COLO668 (cell line): ENCODE measurements around the gene MISP3.

Experiments used
- DNase-seq: peaks from one replicate; lab custom pipeline; 2025; ENCODE audit not compliant: unreplicated experiment; lab: John Stamatoyannopoulos, UW

Gene MISP3

DNA sequence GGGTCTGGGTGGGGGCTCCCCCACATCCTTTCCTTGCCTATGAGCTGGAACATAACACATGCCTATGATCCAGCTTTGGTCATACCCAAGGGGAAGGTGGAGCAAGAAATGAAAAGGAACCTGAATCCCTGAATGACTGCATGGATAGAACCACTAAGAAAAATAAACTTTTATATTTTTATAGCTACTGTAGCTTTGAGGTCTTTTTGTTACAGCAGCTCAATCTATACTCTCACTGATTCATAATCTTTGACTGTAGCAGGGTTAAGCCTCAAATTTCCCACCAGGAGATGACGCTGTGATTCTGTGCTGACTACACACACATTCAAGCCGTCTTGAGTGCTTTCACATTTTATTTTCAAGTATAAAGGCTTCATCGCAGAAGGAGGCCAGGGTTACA is 19.6 kb upstream of the MISP3 start:
- DNase-seq: no peak

DNA sequence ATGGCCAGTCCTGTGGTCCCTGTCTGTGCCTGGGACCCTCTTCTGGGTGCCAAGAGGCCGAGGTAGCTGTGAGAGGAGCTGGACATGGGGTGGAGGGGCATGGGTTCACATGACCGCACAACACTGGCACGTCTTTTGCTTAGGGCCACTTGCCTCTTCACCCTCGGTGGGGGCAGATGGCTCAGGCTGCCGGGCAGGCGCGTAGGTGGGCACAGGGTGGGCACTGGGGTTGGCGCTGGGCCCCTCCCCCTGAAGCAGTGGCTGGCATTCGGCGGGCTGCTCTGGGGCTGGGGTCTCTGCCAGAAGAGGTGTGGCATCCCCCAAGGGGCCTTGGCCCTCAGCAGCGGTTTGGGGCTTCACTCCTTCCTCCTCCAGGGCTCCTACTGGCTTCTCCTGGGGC is 19.1 kb upstream of the MISP3 start:
- no peak for DNase-seq

DNA sequence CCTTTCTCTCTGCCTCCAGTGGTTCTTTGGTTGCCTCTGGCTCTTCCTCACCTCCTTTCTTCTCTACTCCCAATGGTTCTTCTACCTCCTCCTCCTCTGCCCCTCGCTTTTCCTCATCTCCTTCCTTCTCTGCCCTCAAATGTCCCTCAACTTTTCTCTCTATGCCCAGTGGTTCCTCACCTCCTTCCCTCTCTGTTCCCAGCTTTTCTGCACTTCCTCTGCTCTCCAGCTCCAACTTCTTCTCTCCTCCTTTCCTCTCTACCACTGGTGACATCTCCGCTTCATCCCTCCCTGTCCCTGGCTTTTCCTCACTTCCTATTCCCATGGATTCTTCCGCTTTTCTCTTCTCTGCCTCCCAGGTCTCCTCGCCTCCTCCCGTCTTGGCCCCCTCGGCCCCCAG is 18.5 kb upstream of the MISP3 start:
- no peak for DNase-seq

DNA sequence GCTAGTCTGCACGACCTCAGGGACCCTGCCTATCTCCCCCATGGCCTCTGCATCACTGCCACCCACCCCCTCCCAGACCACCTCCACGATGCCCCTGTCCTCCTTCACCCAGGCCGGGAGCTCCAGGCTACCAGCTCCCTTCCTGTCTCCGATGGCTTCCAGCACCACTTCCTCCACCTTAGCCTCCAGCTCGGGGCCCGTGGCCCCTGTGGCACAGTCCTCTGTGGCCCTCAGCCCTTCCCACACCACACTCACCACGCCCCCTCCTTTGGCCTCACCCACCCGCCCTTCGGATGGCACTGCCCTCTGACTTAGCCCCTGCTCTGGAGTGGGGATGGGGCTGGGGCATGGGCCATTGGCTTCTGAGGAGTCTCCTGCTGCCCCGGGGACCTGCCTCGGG is 17.9 kb upstream of the MISP3 start:
- DNase-seq: no peak

DNA sequence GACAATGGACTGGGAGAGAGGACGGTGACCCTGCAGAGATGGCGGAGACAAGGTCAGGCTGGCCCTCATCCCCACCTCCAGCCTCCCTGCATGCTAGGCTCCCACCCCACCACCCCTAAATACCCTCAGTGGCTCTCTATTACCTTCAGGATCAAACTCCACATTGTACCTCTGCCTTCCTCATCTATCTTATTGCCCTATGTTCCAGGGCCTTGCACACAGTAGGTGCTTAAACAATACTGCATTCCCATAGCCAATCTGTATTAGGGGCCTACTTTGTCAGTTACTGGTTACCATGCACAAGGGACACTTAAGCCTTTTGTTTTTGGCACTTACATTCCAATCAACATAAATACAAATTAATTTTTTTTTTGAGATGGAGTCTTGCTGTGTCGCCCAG is 17.2 kb upstream of the MISP3 start:
- no peak for DNase-seq

DNA sequence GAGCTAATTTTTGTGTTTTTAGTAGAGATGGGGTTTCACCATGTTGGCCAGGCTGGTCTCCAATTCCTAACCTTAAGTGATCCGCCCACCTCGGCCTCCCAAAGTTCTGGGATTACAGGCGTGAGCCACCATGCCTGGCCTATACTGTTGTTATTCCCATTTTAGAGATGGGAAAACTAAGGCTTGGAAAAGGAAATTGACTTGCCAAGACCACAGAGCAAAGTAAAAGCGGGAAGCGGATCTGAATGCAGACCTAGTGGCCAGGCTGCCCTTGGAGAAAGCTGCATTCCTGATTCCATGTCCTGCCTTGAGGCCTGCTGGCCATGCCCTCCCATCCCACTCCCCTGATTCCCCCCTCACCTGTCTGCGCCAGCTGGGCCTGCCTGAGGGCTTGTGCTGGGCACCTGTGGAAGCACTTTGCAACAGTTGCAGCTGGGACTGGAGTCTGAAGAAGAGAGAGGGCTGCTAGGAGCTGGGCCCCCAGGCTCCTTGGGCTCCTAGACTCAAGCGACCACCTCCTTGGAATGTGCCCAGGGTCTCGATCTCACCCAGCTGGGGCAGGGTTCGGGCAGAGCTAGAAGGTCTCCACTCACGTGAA is 16.4 kb upstream of the MISP3 start:
- DNase-seq: no peak

DNA sequence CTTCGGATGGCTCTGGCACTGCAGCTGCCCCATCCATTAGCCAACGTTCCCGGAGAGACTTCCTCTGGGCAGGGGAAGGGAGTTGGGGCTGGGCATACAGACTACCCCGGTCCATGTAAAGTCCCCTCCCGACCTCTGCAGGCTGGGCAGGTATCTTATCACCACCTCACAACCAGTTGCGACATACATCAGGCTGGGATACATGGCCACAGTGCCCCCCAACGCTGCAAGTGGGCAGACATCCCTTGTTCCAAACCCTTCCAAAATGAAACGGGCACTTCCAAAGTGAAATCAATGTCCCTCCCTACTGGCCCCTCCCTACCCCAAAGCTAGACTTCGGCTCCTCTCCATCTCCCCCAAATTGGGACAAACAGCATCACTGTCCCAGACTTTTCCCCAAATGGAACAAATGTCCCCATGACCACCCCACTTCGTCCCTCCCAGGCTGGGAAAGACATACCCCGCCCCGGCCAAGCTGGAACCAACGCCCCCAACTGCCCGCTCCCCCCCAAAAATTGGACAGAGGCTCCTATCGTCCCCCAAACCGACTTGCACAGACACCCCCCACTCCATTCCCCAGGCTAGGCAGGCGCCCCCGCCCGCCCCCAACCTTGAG is 15.7 kb upstream of the MISP3 start:
- no peak for DNase-seq

DNA sequence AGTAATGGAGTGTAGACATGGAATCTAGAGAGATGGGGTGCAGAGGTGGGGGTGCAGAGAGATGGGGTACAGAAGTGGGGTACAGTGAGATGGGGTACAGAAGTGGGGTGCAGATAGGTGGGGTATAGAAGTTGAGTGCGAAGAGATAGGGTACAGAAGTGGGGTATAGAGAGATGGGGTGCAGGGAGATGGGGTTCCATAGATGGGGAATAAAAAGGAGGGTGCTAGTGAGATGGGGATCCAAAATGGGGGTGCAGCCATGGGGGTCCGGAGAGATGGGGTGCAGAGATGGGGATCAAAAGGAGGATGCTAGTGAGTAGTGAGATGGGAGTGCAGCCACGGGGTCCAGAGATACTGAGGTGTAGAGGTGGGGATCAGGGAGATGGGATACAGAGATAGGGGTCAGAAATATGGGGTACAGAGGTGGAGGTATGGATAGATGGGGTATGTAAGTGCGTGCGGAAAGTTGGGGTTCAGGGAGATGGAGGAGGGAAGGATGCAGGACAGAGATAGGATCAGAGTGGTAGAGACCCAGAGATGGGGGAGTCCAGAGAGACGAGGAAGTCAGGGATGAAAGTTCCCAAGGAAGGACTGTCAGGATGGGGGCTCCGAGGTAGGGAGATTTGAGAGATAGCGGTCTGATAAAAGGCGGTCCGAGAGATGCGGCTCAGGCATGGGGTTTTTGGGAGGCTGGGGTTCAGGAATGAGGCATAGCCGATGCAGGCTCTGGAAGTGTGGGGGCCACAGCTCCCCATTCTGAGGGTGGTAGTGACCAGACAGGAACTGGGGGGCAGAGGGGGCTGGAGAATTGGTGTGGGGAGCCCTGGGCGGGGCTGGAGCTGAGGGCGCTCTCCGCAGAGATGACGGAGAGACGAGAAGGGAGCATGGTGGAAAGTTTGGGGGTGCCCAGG is 14.1 kb upstream of the MISP3 start:
- DNase-seq: no peak

DNA sequence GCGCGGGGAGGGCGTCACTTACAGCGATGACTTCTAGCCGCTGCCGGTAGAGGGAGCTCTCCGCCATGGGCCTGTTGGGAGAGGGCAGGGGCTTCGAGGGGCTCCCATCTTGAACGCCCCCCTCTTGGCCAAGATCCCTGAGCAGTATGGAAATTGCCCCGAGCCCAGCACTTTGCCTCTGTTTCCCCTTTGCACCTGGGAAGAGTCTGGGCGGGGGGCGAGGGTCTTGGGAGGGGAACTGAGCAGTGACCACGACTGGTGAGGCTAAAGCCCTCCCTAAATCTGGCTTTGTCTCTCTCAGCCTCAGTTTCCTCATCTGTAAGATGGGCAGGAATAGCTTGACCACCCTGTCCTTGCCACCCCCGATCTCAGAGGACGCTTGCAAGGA is 13.5 kb upstream of the MISP3 start:
- DNase-seq: peak; percentile 11

DNA sequence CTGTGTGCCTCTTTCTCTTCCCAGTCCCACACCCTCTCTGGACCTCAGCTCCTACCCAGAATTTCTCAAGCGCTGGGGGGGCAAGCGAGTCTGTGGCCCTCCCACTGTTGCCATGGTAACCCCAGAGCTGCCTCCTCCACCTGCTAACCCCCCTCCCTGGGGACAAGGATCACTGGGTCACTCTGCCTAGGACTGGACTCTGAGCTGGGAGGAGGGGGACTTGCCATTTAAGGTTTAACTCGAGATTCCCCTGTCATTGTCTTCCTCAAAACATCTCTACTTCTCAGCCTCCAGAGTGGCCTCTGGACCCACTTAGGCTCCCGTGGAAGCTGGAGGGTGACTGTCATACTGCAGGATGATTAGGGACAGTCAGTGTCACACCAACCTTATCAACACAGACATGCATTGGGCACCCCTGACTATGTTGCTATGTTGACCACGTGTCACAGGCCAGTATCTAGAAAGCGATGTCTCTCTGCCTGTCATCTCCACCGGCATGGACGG is 12.9 kb upstream of the MISP3 start:
- no peak for DNase-seq

DNA sequence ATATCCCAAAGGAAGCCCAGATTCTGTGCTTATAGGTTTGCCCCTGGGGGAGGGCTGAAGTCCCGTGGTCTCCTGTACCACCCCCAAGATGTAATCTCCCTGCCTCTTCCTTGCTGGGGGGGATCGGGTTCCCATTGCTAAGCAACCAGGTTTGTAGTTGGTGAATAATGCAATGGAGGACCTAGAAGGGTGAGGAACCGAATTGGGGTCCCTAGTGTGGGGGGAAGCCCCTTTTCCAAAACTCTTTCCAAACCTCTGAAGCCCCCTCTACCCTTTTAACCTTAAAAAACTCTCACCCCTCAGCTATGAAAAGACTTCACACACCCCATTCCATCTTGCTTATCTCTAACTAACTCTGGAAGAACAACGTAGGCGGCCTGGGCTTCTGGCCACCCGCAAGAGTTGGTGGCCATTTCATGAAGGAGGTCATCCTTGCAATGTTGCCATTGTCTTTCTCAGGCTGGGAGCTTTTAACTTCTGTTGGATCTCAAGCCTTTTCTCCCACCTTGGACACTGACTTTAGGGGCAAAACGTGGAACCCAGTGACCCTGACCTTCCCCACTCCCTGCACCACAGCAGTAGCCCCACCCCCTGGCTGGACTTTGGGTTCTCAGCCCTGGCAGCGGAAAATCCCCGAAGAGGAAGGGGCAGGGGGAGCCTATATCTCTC is 11.4 kb upstream of the MISP3 start:
- DNase-seq: no peak

DNA sequence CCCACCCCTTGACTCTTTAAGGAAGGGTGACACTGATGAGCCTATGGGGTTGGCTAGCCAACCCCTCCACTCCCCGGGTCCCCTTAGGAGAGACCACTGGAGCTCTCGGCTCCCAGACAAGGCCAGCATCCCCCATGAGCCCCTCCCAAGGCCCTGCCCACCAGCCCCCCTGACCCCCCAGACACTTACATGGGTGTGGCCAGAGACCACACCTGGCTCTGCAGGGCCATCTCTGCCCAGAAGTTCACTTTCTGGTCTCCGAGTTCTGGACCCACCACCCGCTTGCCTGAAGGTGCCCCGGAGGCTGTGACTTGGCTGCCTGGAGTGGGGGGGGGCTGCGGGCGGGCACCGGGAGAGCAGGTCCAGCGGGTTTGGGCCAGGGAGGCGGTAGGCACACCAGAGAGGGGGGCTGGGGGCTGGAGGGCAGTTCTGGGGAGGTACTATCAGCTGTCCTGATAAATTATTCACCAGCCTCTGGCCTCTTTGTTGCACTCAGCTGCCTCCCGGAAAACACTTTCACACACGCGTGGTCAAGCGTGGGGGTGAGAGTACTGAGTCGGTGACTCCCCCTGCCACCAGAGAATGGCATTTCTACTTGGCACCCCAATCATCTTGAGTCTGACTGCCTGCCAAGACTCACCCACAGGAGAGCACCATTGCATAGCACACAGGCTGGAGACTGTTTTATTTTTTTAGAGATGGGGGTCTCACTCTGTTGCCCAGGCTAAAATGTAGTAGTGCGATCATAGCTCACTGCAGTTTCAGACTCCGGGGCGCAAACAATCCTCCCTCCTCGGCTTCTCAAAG is 10.6 kb upstream of the MISP3 start, which contains the start of gene PALM3:
PALM3 (minus strand) TSS at position 326 of the 807 bp plus-strand sequence; CDS start at position 230, 96 bp downstream.
- DNase-seq: peak; percentile 22

DNA sequence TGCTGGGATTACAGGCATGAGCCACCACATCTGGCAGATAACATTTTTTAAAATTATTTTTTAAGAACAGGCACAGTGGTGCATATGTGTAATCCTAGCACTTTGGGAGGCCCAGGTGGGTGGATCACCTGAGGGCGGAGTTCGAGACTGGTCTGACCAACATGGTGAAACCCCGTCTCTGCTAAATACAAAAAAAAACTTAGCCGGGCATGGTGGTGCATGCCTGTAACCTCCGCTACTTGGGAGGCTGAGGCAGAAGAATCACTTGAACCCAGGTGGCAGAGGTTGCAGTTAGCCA is 10.1 kb upstream of the MISP3 start:
- no peak for DNase-seq

DNA sequence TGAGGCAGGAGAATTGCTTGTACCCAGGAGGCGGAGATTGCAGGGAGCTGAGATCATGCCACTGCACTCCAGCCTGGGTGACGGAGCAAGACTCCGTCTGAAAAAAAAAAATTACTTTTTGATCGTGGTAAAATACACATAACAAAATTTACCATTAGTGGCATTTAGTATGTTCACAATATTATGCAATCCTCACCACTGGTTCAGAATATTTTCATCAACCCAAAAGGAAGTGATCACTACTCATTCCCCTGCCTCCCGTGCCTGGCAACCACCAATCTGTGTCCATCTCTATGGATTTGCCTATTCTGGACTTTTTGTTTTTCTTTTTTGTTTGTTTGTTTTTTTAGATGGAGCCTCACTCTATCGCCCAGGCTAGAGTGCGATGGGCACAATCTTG is 9.5 kb upstream of the MISP3 start:
- DNase-seq: no peak

DNA sequence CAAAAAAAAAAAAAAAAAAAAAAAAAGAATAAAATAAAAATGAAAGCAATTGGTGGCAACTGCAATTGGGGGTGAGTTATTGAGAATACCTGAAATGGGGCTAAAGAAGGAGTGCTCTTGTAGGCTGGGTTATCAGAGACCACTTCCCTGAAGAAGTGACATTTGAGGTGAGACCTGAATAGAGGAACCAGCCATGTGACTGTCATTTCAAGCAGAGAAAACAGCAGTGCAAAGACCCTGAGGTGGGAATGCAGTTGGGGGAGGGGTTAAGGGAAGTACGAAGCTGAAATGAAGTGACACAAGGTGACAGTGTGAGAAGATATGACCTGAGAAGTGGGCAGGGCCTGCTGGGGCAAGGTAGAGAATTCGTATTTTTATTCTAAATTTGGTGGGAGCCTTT is 6.5 kb upstream of the MISP3 start:
- no peak for DNase-seq

DNA sequence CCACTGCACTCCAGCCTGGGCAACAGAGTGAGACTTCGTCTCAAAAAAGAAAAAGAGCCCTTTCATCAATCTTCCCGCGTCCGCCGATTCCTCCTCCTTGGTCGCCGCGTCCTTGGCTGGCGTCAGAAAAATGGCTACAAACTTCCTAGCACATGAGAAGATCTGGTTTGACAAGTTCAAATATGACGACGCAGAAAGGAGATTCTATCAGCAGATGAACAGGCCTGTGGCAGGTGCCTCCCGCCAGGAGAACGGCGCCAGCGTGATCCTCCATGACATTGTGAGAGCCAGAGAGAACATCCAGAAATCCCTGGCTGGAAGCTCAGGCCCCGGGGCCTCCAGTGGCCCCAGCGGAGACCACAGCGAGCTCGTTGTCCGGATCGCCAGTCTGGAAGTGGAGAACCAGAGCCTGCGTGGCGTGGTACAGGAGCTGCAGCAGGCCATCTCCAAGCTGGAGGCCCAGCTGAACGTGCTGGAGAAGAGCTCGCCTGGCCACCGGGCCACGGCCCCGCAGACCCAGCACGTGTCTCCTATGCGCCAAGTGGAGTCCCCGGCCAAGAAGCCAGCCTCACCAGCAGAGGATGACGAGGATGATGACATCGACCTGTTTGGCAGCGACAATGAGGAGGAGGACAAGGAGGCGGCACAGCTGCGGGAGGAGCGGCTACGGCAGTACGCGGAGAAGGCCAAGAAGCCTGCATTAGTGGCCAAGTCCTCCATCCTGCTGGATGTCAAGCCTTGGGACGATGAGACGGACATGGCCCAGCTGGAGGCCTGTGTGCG is 2.1 kb upstream of the MISP3 start:
- DNase-seq: no peak

DNA sequence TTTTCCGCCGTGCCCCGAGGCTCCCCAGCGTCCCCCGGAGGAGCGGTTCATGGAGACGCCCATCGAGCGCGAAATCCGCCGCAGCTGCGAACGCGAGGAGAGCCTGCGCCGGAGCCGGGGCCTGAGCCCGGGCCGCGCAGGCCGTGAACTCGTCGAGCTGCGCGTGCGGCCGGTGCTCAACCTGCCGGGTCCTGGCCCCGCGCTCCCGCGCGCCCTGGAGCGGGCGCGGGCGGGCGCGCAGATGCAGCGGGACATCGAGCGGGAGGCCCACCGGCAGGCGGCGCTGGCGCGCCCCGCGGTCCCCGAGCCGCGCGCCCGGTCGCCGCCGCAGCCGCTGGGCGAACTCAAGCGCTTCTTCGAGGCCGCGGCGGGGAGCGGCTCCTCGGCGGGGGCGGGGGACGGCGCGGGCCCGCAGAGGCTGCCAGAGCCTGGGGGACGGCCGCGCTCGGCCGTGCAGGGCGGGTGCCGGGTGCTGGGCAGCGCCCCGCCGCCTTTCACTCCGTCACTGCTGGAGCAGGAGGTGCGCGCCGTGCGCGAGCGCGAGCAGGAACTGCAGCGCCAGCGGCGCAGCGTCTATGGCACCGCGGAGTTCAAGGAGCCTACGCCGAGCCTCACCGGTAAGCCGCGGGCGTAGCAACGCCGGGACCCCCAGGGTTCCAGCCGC is 807 bp downstream of the MISP3 start:
- peak; percentile 92 for DNase-seq

DNA sequence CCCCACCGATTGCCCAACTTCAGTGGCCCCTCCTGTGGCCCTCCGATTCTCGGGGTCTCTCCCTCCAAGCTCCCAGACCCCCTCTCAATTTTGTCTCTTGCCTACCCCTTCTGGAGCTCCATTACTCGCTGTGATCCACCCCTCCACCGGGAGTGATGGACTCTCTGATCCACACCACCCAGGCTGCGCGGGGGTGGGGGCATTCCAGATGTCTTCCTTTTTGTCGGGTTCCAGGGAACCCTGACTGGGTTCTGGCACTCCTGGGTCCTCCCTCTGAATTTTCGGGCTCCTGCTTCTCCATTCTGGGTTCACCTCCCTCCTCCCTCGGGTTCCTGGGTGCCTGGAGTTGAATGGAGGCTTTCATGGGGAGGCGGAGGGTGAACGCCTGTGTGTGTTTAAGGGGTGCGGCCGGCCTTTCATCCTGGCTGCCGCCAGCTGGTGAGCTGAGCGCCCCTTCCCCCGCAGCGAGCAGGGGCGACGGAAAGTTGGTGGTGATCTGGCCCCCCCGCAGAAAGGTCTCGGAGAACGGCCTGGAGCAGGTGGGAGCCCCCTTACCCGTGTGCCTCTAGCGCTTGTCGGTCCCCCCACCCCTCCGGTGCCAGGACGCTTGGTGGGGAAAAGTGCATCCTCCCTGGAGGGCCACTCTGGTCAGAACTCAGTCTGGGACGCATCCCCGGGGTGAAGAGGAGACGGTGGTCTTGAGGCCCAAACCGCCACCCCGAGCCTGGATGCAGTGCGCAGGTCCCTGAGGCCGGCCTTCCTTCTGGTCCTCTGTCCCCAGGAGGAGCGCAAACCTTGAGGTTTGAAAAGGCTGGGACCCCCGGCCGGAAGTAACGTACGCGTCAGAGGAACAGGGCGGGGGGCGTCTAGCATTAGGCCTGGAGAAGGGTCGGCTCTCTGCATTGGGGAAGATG is 1.6 kb downstream of the MISP3 start:
- DNase-seq: peak; percentile 67
